HG03457 (cell line): Measurements from ENCODE around the gene NSUN3.
"Not testable (repeated sequence)": the region's sequence is repeated elsewhere in the genome, so short reads cannot be mapped to it uniquely, and the experiment has no call there.

Experiments
- ATAC-seq: cut with Tn5 transposase; IDR thresholded peaks from one replicate; pipeline ENCODE4 v1.9.1; 2021; ENCODE audit warnings: moderate number of reproducible peaks; ENCODE audit not compliant: unreplicated experiment

Gene NSUN3

GRCh38 chr3:94062513-94063404, at the start of gene NSUN3, which contains the start of gene DHFR2:
Gene NSUN3, plus strand, starts transcription at chr3:94063061. Its CDS starts 66 bp downstream, at chr3:94063127.
Gene DHFR2, minus strand, starts transcription at chr3:94062916. Its CDS starts 1,405 bp downstream, at chr3:94061511.
- peak; percentile 95 for ATAC-seq

GRCh38 chr3:94015025-94015424, 47.8 kb upstream of the NSUN3 start:
- ATAC-seq: no peak

- no peak for ATAC-seq
These were observed 43.2 kb upstream of the NSUN3 start for GRCh38 chr3:94019659-94020058.

- no peak for ATAC-seq
These were observed 42.6 kb upstream of the NSUN3 start for GRCh38 chr3:94020293-94020692.

GRCh38 chr3:94024385-94024784, 38.5 kb upstream of the NSUN3 start:
- ATAC-seq: no peak

GRCh38 chr3:94026623-94027022, 36.2 kb upstream of the NSUN3 start:
- no peak for ATAC-seq

GRCh38 chr3:94028093-94028837, 34.6 kb upstream of the NSUN3 start, which contains the start of gene STX19:
Gene STX19, minus strand, starts transcription at chr3:94028597. Its CDS starts 13,328 bp downstream, at chr3:94015269.
- no peak for ATAC-seq

- no peak for ATAC-seq
These were observed 25.9 kb upstream of the NSUN3 start for GRCh38 chr3:94036909-94037507.

GRCh38 chr3:94043285-94043684, 19.6 kb upstream of the NSUN3 start:
- ATAC-seq: no peak

- ATAC-seq: not testable (repeated sequence)
These were observed 18.5 kb upstream of the NSUN3 start for GRCh38 chr3:94044100-94044936.

GRCh38 chr3:94046533-94046932, 16.3 kb upstream of the NSUN3 start:
- no peak for ATAC-seq

- ATAC-seq: no peak
These were observed 13.6 kb upstream of the NSUN3 start for GRCh38 chr3:94049267-94049666.

GRCh38 chr3:94050546-94050945, 12.3 kb upstream of the NSUN3 start:
- no peak for ATAC-seq

GRCh38 chr3:94061297-94061696, 1.6 kb upstream of the NSUN3 start:
- no peak for ATAC-seq

GRCh38 chr3:94063496-94064119, 747 bp downstream of the NSUN3 start:
- ATAC-seq: no peak

- no peak for ATAC-seq
These were observed 1.5 kb downstream of the NSUN3 start for GRCh38 chr3:94064243-94064860.

GRCh38 chr3:94065122-94065521, 2.3 kb downstream of the NSUN3 start:
- no peak for ATAC-seq

- ATAC-seq: no peak
These were observed 3.1 kb downstream of the NSUN3 start for GRCh38 chr3:94065819-94066480.
